ENCODE data around the gene CT45A6.
"Not testable (repeated sequence)": the region's sequence is repeated elsewhere in the genome, so short reads cannot be mapped to it uniquely, and the experiment has no call there.

Gene CT45A6, protein sequence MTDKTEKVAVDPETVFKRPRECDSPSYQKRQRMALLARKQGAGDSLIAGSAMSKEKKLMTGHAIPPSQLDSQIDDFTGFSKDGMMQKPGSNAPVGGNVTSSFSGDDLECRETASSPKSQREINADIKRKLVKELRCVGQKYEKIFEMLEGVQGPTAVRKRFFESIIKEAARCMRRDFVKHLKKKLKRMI

DNA sequence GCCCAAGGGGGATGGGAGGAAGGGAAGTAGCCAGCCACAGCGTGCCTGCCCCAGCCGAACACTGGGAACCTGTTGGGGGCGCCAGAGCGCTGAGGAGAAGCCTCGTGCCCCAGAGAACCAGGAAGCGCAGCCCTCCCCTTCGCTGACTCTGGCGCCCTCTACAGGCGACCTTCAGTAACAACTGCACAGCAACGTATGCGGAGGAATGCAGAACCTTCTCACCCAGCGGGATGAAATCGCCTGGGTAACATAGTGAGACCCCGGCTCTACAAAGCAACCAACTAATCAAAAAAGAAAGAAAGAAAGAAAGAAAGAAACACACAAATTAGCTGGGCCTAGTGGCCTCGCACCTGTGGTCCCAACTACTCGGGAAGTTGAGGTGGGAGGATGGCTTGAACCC, at the start of gene CT45A6:
Gene CT45A6 (minus strand): TSS at position 101 of the 400 bp plus-strand sequence. CDS start 3,794 bp downstream, outside the sequence.
- DNase-seq (ENCODE audit: low read depth) = not testable (repeated sequence)

DNA sequence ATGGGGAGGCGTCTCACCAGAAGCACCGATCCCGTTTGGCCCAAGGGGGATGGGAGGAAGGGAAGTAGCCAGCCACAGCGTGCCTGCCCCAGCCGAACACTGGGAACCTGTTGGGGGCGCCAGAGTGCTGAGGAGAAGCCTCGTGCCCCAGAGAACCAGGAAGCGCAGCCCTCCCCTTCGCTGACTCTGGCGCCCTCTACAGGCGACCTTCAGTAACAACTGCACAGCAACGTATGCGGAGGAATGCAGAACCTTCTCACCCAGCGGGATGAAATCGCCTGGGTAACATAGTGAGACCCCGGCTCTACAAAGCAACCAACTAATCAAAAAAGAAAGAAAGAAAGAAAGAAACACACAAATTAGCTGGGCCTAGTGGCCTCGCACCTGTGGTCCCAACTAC, 34.6 kb upstream of the CT45A6 start, which contains the start of gene CT45A7:
Gene CT45A7 (minus strand): TSS at position 101 of the 400 bp plus-strand sequence. CDS start 3,747 bp downstream, outside the sequence.
- DNase-seq (ENCODE audit: low read depth) = not testable (repeated sequence)

DNA sequence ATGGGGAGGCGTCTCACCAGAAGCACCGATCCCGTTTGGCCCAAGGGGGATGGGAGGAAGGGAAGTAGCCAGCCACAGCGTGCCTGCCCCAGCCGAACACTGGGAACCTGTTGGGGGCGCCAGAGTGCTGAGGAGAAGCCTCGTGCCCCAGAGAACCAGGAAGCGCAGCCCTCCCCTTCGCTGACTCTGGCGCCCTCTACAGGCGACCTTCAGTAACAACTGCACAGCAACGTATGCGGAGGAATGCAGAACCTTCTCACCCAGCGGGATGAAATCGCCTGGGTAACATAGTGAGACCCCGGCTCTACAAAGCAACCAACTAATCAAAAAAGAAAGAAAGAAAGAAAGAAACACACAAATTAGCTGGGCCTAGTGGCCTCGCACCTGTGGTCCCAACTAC, 17.3 kb upstream of the CT45A6 start, which contains the start of gene CT45A2:
Gene CT45A2 (minus strand): TSS at position 101 of the 400 bp plus-strand sequence. CDS start 3,747 bp downstream, outside the sequence.
- DNase-seq (ENCODE audit: low read depth) = not testable (repeated sequence)

DNA sequence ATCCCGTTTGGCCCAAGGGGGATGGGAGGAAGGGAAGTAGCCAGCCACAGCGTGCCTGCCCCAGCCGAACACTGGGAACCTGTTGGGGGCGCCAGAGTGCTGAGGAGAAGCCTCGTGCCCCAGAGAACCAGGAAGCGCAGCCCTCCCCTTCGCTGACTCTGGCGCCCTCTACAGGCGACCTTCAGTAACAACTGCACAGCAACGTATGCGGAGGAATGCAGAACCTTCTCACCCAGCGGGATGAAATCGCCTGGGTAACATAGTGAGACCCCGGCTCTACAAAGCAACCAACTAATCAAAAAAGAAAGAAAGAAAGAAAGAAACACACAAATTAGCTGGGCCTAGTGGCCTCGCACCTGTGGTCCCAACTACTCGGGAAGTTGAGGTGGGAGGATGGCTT, 17.2 kb downstream of the CT45A6 start, which contains the start of gene CT45A5:
Gene CT45A5 (minus strand): TSS at position 101 of the 400 bp plus-strand sequence. CDS start 3,774 bp downstream, outside the sequence.
- DNase-seq (ENCODE audit: low read depth) = not testable (repeated sequence)

- DNase-seq (ENCODE audit: low read depth) = not testable (repeated sequence)
These were observed 34.5 kb downstream of the CT45A6 start, which contains the start of gene CT45A3 for GRCh38 chrX:135768091-135768490. Gene CT45A3, minus strand, starts transcription at chrX:135768191. Its CDS starts 3,747 bp downstream, at chrX:135764444.

DNA sequence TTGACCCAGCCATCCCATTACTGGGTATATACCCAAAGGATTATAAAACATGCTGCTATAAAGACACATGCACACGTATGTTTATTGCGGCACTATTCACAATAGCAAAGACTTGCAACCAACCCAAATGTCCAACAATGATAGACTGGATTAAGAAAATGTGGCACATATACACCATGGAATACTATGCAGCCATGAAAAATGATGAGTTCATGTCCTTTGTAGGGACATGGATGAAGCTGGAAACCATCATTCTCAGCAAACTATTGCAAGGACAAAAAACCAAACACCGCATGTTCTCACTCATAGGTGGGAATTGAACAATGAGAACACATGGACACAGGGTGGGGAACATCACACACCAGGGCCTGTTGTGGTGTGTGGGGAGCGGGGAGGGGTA, 57.8 kb downstream of the CT45A6 start:
- not testable (repeated sequence) for DNase-seq (ENCODE audit: low read depth)

Measured in activated T-cell treated with anti-CD3 and anti-CD28 coated beads for 1 hour (primary cell).